ENCODE measurements around the gene TCEANC2. TPM values are rescaled to one million over a fixed set of nuclear protein-coding genes. Genes with fewer than 3 reads are reported as not detected.

The TCEANC2 gene
- total and polyA plus RNA-seq, 2 donors (not counting 3 experiments of a cell fraction or from before 2014, with no cell fraction given) = 3.2 to 6.1 TPM

DNA sequence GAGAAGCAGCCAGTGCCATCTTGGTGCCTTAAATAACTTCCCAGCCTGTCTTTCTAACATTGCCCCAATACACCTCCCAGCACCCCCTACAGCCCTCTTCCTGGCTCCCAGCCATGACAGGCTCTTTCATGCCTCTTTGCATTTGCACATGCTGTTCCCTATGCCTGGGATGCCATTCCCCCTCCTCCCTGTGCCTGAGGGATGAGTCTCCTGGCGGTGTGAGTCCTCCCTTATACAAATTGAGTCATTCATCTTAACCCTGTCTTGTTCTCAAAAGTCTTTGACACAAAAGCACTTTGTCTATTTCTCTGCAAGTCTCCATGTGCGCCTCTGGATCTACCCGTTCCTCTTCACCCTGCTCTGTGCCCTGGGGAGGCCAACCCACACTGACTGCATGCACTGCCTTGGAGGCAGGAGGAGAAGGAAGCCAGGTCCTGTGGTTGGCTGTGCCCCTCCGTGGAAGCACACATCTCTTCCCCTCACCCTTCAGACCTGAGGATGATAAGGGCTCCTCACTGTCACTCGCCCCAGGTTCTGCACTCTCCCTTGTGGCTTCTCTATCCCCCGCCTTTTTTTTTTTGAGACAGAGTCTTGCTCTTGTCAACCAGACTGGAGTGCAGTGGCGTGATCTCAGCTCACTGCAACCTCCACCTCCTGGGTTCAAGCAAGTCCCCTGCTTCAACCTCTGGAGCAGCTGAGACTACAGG, 74.3 kb downstream of the TCEANC2 start:
- H3K36me3 ChIP-seq (ENCODE audit: control insufficient read depth in 2 of 2, extremely low read depth in 1 of 2, insufficient read depth in 2 of 2, low read length in 2 of 2) = no peaks in the 10 kb centered on the region

More for the DNA sequence above, 74.3 kb downstream of the TCEANC2 start:
- Histone ChIP-seq H3K4me2 (ENCODE audit: insufficient read depth, low read length) (no peak overlapping the region), H3K4me1 (ENCODE audit: control insufficient read depth, extremely low read depth, insufficient read depth, low read length) (no peaks in the 10 kb centered on the region), H3K9ac (replicated peaks; ENCODE audit: extremely low read depth, insufficient read depth, low read length) (no peak overlapping the region), H3K4me3 (replicated peaks in 1 of 3; ENCODE audit: insufficient read depth in 1 of 3, low read depth in 1 of 3, low read length in 3 of 3) (no peak overlapping the region), H4K20me1 (replicated peaks; ENCODE audit: control insufficient read depth, extremely low read depth, insufficient read depth, low read length) (no peaks in the 10 kb centered on the region), H3K27me3 (ENCODE audit: control insufficient read depth in 2 of 2, insufficient read depth in 2 of 2, low read length in 2 of 2) (peaks cover 0 to 5% of the 10 kb centered on the region in 2 experiments), H3K79me2 (ENCODE audit: control insufficient read depth, insufficient read depth, low read length) (no peaks in the 10 kb centered on the region), H3K9me1 (replicated peaks; ENCODE audit: control insufficient read depth, extremely low read depth, insufficient read depth, low read length) (no peaks in the 10 kb centered on the region), H2AFZ (ENCODE audit: low read depth, low read length) (no peak overlapping the region), H3K9me3 (replicated peaks; ENCODE audit: control insufficient read depth, insufficient read depth, low read length) (no peaks in the 10 kb centered on the region), H3K27ac (ENCODE audit: insufficient read depth, low read depth, low read length) (no peak overlapping the region)
- BruUV-seq (replicated peaks) = no TSS peak
- no peak for TF ChIP-seq EZH2 (IDR thresholded peaks at IDR 0.05; ENCODE audit: borderline replicate concordance, low read depth, low read length, severe bottlenecking)
- TF ChIP-seq MYC (IDR thresholded peaks at IDR 0.05; ENCODE audit: low read depth, low read length) = no peak
- no peak for TF ChIP-seq POLR2AphosphoS5 (IDR thresholded peaks at IDR 0.05; ENCODE audit: insufficient read depth, low read depth, low read length)
- TF ChIP-seq GATA2 (IDR thresholded peaks at IDR 0.05; ENCODE audit: insufficient read depth, insufficient read length, low read depth, low read length) = no peak
- TF ChIP-seq JUN (IDR thresholded peaks at IDR 0.05; ENCODE audit: borderline replicate concordance, insufficient read depth, insufficient read length, low read depth) = no peak
- TF ChIP-seq, protein P1, sequence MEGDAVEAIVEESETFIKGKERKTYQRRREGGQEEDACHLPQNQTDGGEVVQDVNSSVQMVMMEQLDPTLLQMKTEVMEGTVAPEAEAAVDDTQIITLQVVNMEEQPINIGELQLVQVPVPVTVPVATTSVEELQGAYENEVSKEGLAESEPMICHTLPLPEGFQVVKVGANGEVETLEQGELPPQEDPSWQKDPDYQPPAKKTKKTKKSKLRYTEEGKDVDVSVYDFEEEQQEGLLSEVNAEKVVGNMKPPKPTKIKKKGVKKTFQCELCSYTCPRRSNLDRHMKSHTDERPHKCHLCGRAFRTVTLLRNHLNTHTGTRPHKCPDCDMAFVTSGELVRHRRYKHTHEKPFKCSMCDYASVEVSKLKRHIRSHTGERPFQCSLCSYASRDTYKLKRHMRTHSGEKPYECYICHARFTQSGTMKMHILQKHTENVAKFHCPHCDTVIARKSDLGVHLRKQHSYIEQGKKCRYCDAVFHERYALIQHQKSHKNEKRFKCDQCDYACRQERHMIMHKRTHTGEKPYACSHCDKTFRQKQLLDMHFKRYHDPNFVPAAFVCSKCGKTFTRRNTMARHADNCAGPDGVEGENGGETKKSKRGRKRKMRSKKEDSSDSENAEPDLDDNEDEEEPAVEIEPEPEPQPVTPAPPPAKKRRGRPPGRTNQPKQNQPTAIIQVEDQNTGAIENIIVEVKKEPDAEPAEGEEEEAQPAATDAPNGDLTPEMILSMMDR (IDR thresholded peaks at IDR 0.05; ENCODE audit: extremely low read depth in 1 of 2, insufficient read depth in 1 of 2, low read depth in 1 of 2, low read length in 2 of 2) = no peak
- no peak for TF ChIP-seq POLR2A (IDR thresholded peaks at IDR 0.05; ENCODE audit: low read depth, low read length)
- TF ChIP-seq FOS (IDR thresholded peaks at IDR 0.05; ENCODE audit: borderline replicate concordance, insufficient read depth, low read length) = no peak
- TF ChIP-seq, protein P2, sequence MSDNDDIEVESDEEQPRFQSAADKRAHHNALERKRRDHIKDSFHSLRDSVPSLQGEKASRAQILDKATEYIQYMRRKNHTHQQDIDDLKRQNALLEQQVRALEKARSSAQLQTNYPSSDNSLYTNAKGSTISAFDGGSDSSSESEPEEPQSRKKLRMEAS (IDR thresholded peaks at IDR 0.05; ENCODE audit: insufficient read depth, insufficient read length) = no peak
- ChIA-PET POLR2A (no interaction called here), CTCF (interaction anchor here (1.8 to 7.0 kb wide), 2 partner anchors 11 to 361 kb away, joined by 3 to 122 read pairs; no protein-coding TSS in a partner anchor)
- dilution Hi-C loops (cut with MboI; ENCODE audit: extremely low pct_ligation_motif_present, low sequenced_read_pairs) (no loop called here), intact Hi-C loops (cut with micrococcal nuclease) (no loop called here)
- no peak for FAIRE-seq
- DNase-seq (ENCODE audit: low read depth, low spot score) = no peak
